HCT116 (cell line): ENCODE measurements around the gene ANKRA2. TPM values are rescaled to one million over a fixed set of nuclear protein-coding genes. Genes with fewer than 3 reads are reported as not detected.

ENCODE experiments used
- ATAC-seq: fragments of 200-7000 bp; cut with Tn5 transposase; 2 replicates; pipeline ENCODE4 v1.9.1; 2020; ENCODE audit warnings: mild to moderate bottlenecking, moderate library complexity
- BruUV-seq: library from RNA; stranded (reverse); fragments of 400-500 nt; replicated peaks from 2 replicates; lab custom pipeline; 2021; lab: Mats Ljungman, UMichigan
- CTCF ChIA-PET: fragments of 300-600 bp; sonication (Branson Sonifier 250); formaldehyde crosslinking; loops from one replicate; lab custom pipeline; 2021; ENCODE audit warnings: antibody characterized with exemption; lab: Charles Lee
- POLR2A ChIA-PET: fragments of 300-600, 350-600 bp; sonication (Branson Sonifier 250); formaldehyde crosslinking; loops from one replicate; lab custom pipeline; 2021; ENCODE audit warnings: antibody characterized with exemption; lab: Charles Lee
- RAD21 ChIA-PET, 2 experiments: fragments of 300-600 bp; sonication (Branson Sonifier 250); formaldehyde crosslinking; loops; one replicate each; lab custom pipeline; 2023; ENCODE audit warnings: low total read pairs in 2 of 2; ENCODE audit not compliant: uncharacterized antibody in 2 of 2, unreplicated experiment in 2 of 2, low non-redundant PET in 1 of 2; lab: Charles Lee
- DNase-seq: peaks from one replicate; pipeline ENCODE4 v3.0.0-alpha.2; 2010; ENCODE audit warnings: low read depth, low spot score
- H2AFZ ChIP-seq: fragments of 200-600 bp; shearing (Covaris generic), sonication (generic); 2 replicates; pipeline ENCODE4 v1.6.1; 2017; ENCODE audit warnings: low read depth, mixed run types, mixed read lengths, antibody characterized with exemption, low read length; ENCODE audit not compliant: poor library complexity, severe bottlenecking
- H3K27ac ChIP-seq: 2 replicates; pipeline ENCODE4 v1.5.1; 2012; ENCODE audit warnings: low read depth, low read length
- H3K27me3 ChIP-seq: fragments of 200-600 bp; sonication (generic); 2 replicates; pipeline ENCODE4 v1.6.1; 2016; ENCODE audit warnings: mixed run types, low read length, mixed read lengths; ENCODE audit not compliant: insufficient read depth
- H3K36me3 ChIP-seq, 2 experiments: fragments of 200-500 bp in 1 of 2; fragments of 200-600 bp in 1 of 2; sonication (Bioruptor generic) in 1 of 2; sonication (generic) in 1 of 2; 2 replicates each; pipeline versions ENCODE4 v1.5.1 to v1.6.1; 2014 to 2016; ENCODE audit warnings: low read length in 2 of 2, inconsistent platforms in 1 of 2, mixed read lengths in 1 of 2, mixed run types in 1 of 2; ENCODE audit not compliant: insufficient read depth in 2 of 2, control insufficient read depth in 1 of 2
- H3K4me1 ChIP-seq, 2 experiments: fragments of 200-600 bp in 1 of 2; sonication (generic) in 1 of 2; 2 replicates each; pipeline versions ENCODE4 v1.5.1 to v1.6.1; 2012 to 2017; ENCODE audit warnings: low read length in 2 of 2, inconsistent platforms in 1 of 2, mild to moderate bottlenecking in 1 of 2, mixed read lengths in 1 of 2, mixed run types in 1 of 2, moderate library complexity in 1 of 2; ENCODE audit not compliant: insufficient read depth in 2 of 2, control insufficient read depth in 1 of 2
- H3K4me2 ChIP-seq: fragments of 200-600 bp; sonication (generic); 2 replicates; pipeline ENCODE4 v1.6.1; 2017; ENCODE audit warnings: mixed run types, low read length, mixed read lengths
- H3K4me3 ChIP-seq, 2 experiments: fragments of 200-600 bp in 1 of 2; sonication (generic) in 1 of 2; replicated peaks in 1 of 2; 2 replicates each; pipeline ENCODE4 v1.5.1; 2011 to 2016; ENCODE audit warnings: low read length in 2 of 2, control low read depth in 1 of 2, low read depth in 1 of 2, mild to moderate bottlenecking in 1 of 2, mixed read lengths in 1 of 2, mixed run types in 1 of 2
- H3K79me2 ChIP-seq: fragments of 200-600 bp; sonication (generic); 2 replicates; pipeline ENCODE4 v1.6.1; 2017; ENCODE audit warnings: mild to moderate bottlenecking, mixed run types, low read length, moderate library complexity, mixed read lengths; ENCODE audit not compliant: insufficient read depth
- H3K9ac ChIP-seq: fragments of 200-600 bp; sonication (generic); 2 replicates; pipeline ENCODE4 v1.6.1; 2016; ENCODE audit warnings: low read length, mixed read lengths
- H3K9me2 ChIP-seq: fragments of 200-600 bp; sonication (generic), shearing (Covaris generic); 2 replicates; pipeline ENCODE4 v1.6.1; 2017; ENCODE audit warnings: mixed run types, mild to moderate bottlenecking, moderate library complexity; ENCODE audit not compliant: insufficient read depth
- H3K9me3 ChIP-seq, 2 experiments: fragments of 200-500 bp in 1 of 2; fragments of 200-600 bp in 1 of 2; sonication (Bioruptor generic) in 1 of 2; sonication (generic) in 1 of 2; 2 replicates each; pipeline ENCODE4 v1.6.1; 2014 to 2017; ENCODE audit warnings: low read length in 2 of 2, mixed read lengths in 2 of 2, inconsistent platforms in 1 of 2, low read depth in 1 of 2, mild to moderate bottlenecking in 1 of 2, mixed run types in 1 of 2, moderate library complexity in 1 of 2; ENCODE audit not compliant: control insufficient read depth in 1 of 2, insufficient read depth in 1 of 2
- H4K20me1 ChIP-seq: fragments of 200-600 bp; sonication (generic), shearing (Covaris generic); 2 replicates; pipeline ENCODE4 v1.6.1; 2017; ENCODE audit warnings: mixed run types, mild to moderate bottlenecking, moderate library complexity; ENCODE audit not compliant: insufficient read depth
- EGR1 ChIP-seq: IDR thresholded peaks from 2 replicates; pipeline ENCODE4 v1.6.1; 2012; ENCODE audit warnings: low read depth
- ELF1 ChIP-seq: IDR thresholded peaks from 2 replicates; pipeline ENCODE4 v1.6.1; 2012; ENCODE audit warnings: low read depth, borderline replicate concordance
- EZH2 ChIP-seq: fragments of 200-600 bp; sonication (generic); IDR thresholded peaks from 2 replicates; pipeline ENCODE4 v1.6.1; 2017; ENCODE audit warnings: antibody characterized with exemption, mixed run types
- EZH2phosphoT487 ChIP-seq: fragments of 200-600 bp; IDR thresholded peaks from 2 replicates; pipeline ENCODE4 v1.6.1; 2018; ENCODE audit warnings: antibody characterized with exemption, borderline replicate concordance
- FOSL1 ChIP-seq: IDR thresholded peaks from 2 replicates; pipeline ENCODE4 v1.6.1; 2012; ENCODE audit warnings: low read depth
- POLR2AphosphoS5 ChIP-seq: IDR thresholded peaks from 2 replicates; pipeline ENCODE4 v1.6.1; 2011; ENCODE audit warnings: mild to moderate bottlenecking, low read depth, low read length, moderate library complexity
- SP1 ChIP-seq: IDR thresholded peaks from 2 replicates; pipeline ENCODE4 v1.6.1; 2012; ENCODE audit warnings: low read depth
- intact Hi-C: fragments of 100-400 bp; cut with micrococcal nuclease; formaldehyde crosslinking; loops from 2 replicates; pipeline ENCODE4 v1.10.0; 2022
- total RNA-seq: library from RNA; stranded (reverse); gene quantifications from one replicate; pipeline ENCODE4 v1.2.1, GENCODE V29; 2021; ENCODE audit not compliant: unreplicated experiment
- TF ChIP-seq, protein P1 (sequence below), 3 experiments: fragments of 200-600 bp in 1 of 3; sonication (generic) in 1 of 3; IDR thresholded peaks in 2 of 3; conservative IDR thresholded peaks in 1 of 3; 2 replicates each; pipeline ENCODE4 v1.5.1; 2012 to 2017; ENCODE audit warnings: low read depth in 2 of 3, low read length in 2 of 3, antibody characterized with exemption in 1 of 3, borderline replicate concordance in 1 of 3, control low read depth in 1 of 3, mild to moderate bottlenecking in 1 of 3, mixed read lengths in 1 of 3, mixed run types in 1 of 3, moderate library complexity in 1 of 3; ENCODE audit not compliant: insufficient read depth in 1 of 3
- TF ChIP-seq, protein P2 (sequence below): IDR thresholded peaks from 2 replicates; pipeline ENCODE4 v1.6.1; 2012

Gene ANKRA2
- total RNA-seq, 1 experiment from 2014 or later, result 17.0 TPM

DNA sequence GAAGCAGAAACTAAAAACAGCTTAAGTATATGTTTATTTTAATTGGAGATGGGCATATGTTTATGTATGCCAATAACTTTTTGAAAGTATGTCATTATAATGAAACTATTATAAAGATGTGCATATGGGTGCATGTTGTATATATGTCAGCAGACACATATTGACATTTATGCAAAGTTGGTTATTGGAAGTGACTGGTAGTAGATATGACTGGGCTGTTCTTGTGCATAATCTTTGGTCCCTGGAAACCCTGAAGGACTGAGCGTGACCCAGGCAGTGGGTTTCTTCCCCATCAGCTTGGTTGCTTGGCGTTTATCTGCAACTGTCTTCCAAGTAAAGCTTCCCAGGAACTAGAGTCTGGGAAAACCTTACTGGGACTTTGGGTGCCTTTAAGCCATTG lies 25.7 kb downstream of the ANKRA2 start:
- no TSS peak for BruUV-seq
- ChIA-PET RAD21 (no interaction called here), CTCF (no interaction called here), POLR2A (no interaction called here)
- Histone ChIP-seq H3K4me3 (no peak overlapping the region), H3K9ac (no peak overlapping the region), H3K79me2 (no peaks in the 10 kb centered on the region), H3K27ac (no peak overlapping the region), H3K4me2 (no peak overlapping the region), H3K27me3 (no peaks in the 10 kb centered on the region), H4K20me1 (no peaks in the 10 kb centered on the region), H3K36me3 (no peaks in the 10 kb centered on the region), H2AFZ (no peak overlapping the region), H3K9me3 (peaks cover 3 to 4% of the 10 kb centered on the region in 2 experiments; a peak in 1 of 4 replicates), H3K4me1 (peaks cover 0 to 4% of the 10 kb centered on the region in 2 experiments; a peak in 1 of 4 replicates), H3K9me2 (no peaks in the 10 kb centered on the region)
- intact Hi-C loops, result loop anchor here (10.0 kb wide), 2 partner anchors 615 to 1765 kb away; no protein-coding TSS in a partner anchor
- TF ChIP-seq SP1 (no peak), EGR1 (no peak), EZH2 (no peak), EZH2phosphoT487 (no peak), POLR2AphosphoS5 (no peak), ELF1 (no peak), FOSL1 (no peak)
- TF ChIP-seq, protein P1, sequence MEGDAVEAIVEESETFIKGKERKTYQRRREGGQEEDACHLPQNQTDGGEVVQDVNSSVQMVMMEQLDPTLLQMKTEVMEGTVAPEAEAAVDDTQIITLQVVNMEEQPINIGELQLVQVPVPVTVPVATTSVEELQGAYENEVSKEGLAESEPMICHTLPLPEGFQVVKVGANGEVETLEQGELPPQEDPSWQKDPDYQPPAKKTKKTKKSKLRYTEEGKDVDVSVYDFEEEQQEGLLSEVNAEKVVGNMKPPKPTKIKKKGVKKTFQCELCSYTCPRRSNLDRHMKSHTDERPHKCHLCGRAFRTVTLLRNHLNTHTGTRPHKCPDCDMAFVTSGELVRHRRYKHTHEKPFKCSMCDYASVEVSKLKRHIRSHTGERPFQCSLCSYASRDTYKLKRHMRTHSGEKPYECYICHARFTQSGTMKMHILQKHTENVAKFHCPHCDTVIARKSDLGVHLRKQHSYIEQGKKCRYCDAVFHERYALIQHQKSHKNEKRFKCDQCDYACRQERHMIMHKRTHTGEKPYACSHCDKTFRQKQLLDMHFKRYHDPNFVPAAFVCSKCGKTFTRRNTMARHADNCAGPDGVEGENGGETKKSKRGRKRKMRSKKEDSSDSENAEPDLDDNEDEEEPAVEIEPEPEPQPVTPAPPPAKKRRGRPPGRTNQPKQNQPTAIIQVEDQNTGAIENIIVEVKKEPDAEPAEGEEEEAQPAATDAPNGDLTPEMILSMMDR (IDR thresholded peaks at IDR 0.05 in 2 of 3, conservative IDR thresholded peaks at IDR 0.05 in 1 of 3; ENCODE audit: borderline replicate concordance in 1 of 3, insufficient read depth in 1 of 3, low read depth in 2 of 3, low read length in 2 of 3), result no peak
- TF ChIP-seq, protein P2, sequence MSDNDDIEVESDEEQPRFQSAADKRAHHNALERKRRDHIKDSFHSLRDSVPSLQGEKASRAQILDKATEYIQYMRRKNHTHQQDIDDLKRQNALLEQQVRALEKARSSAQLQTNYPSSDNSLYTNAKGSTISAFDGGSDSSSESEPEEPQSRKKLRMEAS, result no peak
- ATAC-seq (no peak), DNase-seq (no peak)
